Testis (tissue), 3 donors: ENCODE results near the gene TMEM41B. TPM values are rescaled to one million over a fixed set of nuclear protein-coding genes. Genes with fewer than 3 reads are reported as not detected.

Experiments
- DNase-seq: peaks from one replicate; pipeline ENCODE4 v3.0.0-alpha.2; 2019
- H3K27ac ChIP-seq, 2 donors: fragments of 200-600 bp; sonication (generic); one replicate each; pipeline ENCODE4 v1.5.1; 2019
- H3K27me3 ChIP-seq: fragments of 200-600 bp; sonication (generic); one replicate; pipeline ENCODE4 v1.5.1; 2019
- H3K36me3 ChIP-seq: fragments of 200-600 bp; sonication (generic); one replicate; pipeline ENCODE4 v1.5.1; 2017; ENCODE audit warnings: low read depth; ENCODE audit errors: missing control alignments
- H3K4me1 ChIP-seq: fragments of 200-600 bp; sonication (generic); one replicate; pipeline ENCODE4 v1.5.1; 2019
- H3K4me3 ChIP-seq, 2 donors: fragments of 200-600 bp; sonication (generic); one replicate each; pipeline ENCODE4 v1.5.1; 2017 to 2019
- H3K9me3 ChIP-seq: fragments of 200-600 bp; sonication (generic); one replicate; pipeline ENCODE4 v1.5.1; 2017
- CTCF ChIP-seq, 3 experiments: fragments of 450-650 bp in 2 of 3; fragments of 200-600 bp in 1 of 3; sonication (generic) in 1 of 3; IDR thresholded peaks; one replicate each; pipeline ENCODE4 v1.5.1; 2016 to 2019; ENCODE audit warnings: antibody characterized with exemption in 3 of 3, mild to moderate bottlenecking in 2 of 3, moderate library complexity in 1 of 3
- POLR2A ChIP-seq: fragments of 450-650 bp; IDR thresholded peaks from one replicate; pipeline ENCODE4 v1.6.1; 2017; ENCODE audit warnings: antibody characterized with exemption, mild to moderate bottlenecking, moderate library complexity
- WGBS, 2 donors: methylation state at CpG; one replicate each; pipeline ENCODE4 v1.1.5; 2018; 5-methylcytosine and 5-hydroxymethylcytosine counted together
- intact Hi-C: fragments of 100-400 bp; cut with DNase I; formaldehyde crosslinking; loops from one replicate; pipeline ENCODE4 v1.15.1; 2023; ENCODE audit warnings: low total_unique reads
- polyA plus RNA-seq: library from polyadenylated mRNA; stranded (reverse); fragments of 350-450 nt; fragmentation: Illumina TruSeq; extraction: RNeasy Lipid Tissue Mini Kit (QIAGEN cat#74804); gene quantifications from one replicate; pipeline ENCODE4 v1.2.3, GENCODE V29; 2014; ENCODE audit warnings: low read depth, low replicate concordance; ENCODE audit not compliant: insufficient read depth
- total RNA-seq, 2 donors: library from RNA; depleted of rRNA; stranded (reverse); fragments of >200 nt; gene quantifications; one replicate each; pipeline ENCODE4 v1.2.3, GENCODE V29; 2016

Gene TMEM41B
- total and polyA plus RNA-seq, 3 donors from 2014 or later = 24.2 to 42.6 (median 37.5) TPM

- Histone ChIP-seq H3K9me3 (no peaks in the 10 kb centered on the region), H3K36me3 (no peaks in the 10 kb centered on the region), H3K4me1 (no peaks in the 10 kb centered on the region), H3K27me3 (no peaks in the 10 kb centered on the region), H3K27ac (no peak overlapping the region), H3K4me3 (no peak overlapping the region)
- TF ChIP-seq CTCF (IDR thresholded peaks at IDR 0.05) (no peak), POLR2A (no peak)
- intact Hi-C loops = no loop called here
- WGBS, 2 donors = 76 to 78% methylated on average over 4 of the region's 4 CpGs
- no peak for DNase-seq
Measured at GRCh38 chr11:9280655-9281301, 33.6 kb downstream of the TMEM41B start.

- TF ChIP-seq CTCF (IDR thresholded peaks at IDR 0.05) (no peak), POLR2A (no peak)
- no peaks in the 10 kb centered on the region for H3K36me3 ChIP-seq
- intact Hi-C loops = no loop called here
- H3K9me3 ChIP-seq = no peaks in the 10 kb centered on the region
- H3K27me3 ChIP-seq = no peaks in the 10 kb centered on the region
- H3K4me1 ChIP-seq = peaks cover 8% of the 10 kb centered on the region
- no peak overlapping the region for H3K27ac ChIP-seq
- DNase-seq = no peak
- H3K4me3 ChIP-seq = no peak overlapping the region
- WGBS, 2 donors = 93 to 98% methylated on average over 8 of the region's 8 CpGs
Measured at GRCh38 chr11:9277176-9277575, 37.2 kb downstream of the TMEM41B start.

- Histone ChIP-seq H3K9me3 (no peaks in the 10 kb centered on the region), H3K27me3 (no peaks in the 10 kb centered on the region), H3K4me1 (peaks cover 8% of the 10 kb centered on the region), H3K4me3 (no peak overlapping the region), H3K36me3 (no peaks in the 10 kb centered on the region), H3K27ac (no peak overlapping the region)
- no peak for DNase-seq
- no peak for TF ChIP-seq POLR2A
- no peak for TF ChIP-seq CTCF (IDR thresholded peaks at IDR 0.05)
- intact Hi-C loops = no loop called here
- 85 to 92% methylated on average over 3 of the region's 3 CpGs for WGBS, 2 donors
Measured at GRCh38 chr11:9276571-9276970, 37.8 kb downstream of the TMEM41B start.

- 75 to 80% methylated on average over 8 of the region's 8 CpGs for WGBS, 2 donors
- intact Hi-C loops = no loop called here
- Histone ChIP-seq H3K36me3 (no peaks in the 10 kb centered on the region), H3K9me3 (no peaks in the 10 kb centered on the region), H3K4me1 (peaks cover 8% of the 10 kb centered on the region), H3K27ac (no peak overlapping the region), H3K4me3 (no peak overlapping the region), H3K27me3 (no peaks in the 10 kb centered on the region)
- no peak for DNase-seq
- no peak for TF ChIP-seq POLR2A
- TF ChIP-seq CTCF (IDR thresholded peaks at IDR 0.05) = no peak
Measured at GRCh38 chr11:9274499-9275258, 39.7 kb downstream of the TMEM41B start.
